GM12878 (cell line): ENCODE data around the gene UXS1. TPM values are rescaled to one million over a fixed set of nuclear protein-coding genes. Genes with fewer than 3 reads are reported as not detected.

Experiments
- ATAC-seq: fragments of 200-7000 bp; cut with Tn5 transposase; 3 replicates; pipeline ENCODE4 v1.9.1; 2020; ENCODE audit warnings: mild to moderate bottlenecking, moderate library complexity
- BruUV-seq: library from RNA; stranded (reverse); fragments of 400-500 nt; replicated peaks from 2 replicates; lab custom pipeline; 2021; lab: Mats Ljungman, UMichigan
- CTCF ChIA-PET: fragments of 300-600 bp; sonication (Branson Sonifier 250); formaldehyde crosslinking; extraction: SDS; loops from one replicate; lab custom pipeline; 2021; ENCODE audit warnings: inconsistent platforms; lab: Yijun Ruan, JAX
- POLR2A ChIA-PET: fragments of 350-600 bp; formaldehyde crosslinking; extraction: SDS; loops from one replicate; lab custom pipeline; 2021; ENCODE audit warnings: inconsistent platforms; lab: Charles Lee
- RAD21 ChIA-PET: fragments of 300-600 bp; sonication (Branson Sonifier 250); formaldehyde crosslinking; loops from one replicate; lab custom pipeline; 2023; ENCODE audit warnings: antibody characterized with exemption; ENCODE audit not compliant: unreplicated experiment; lab: Charles Lee
- SMC1A ChIA-PET: fragments of 300-600 bp; sonication (Branson Sonifier 250); formaldehyde crosslinking; loops from one replicate; lab custom pipeline; 2023; ENCODE audit not compliant: unreplicated experiment, uncharacterized antibody; lab: Charles Lee
- DNase-seq: peaks from one replicate; pipeline ENCODE4 v3.0.0-alpha.2; 2011; ENCODE audit warnings: low read depth, low spot score
- FAIRE-seq: peaks from 3 replicates; lab custom pipeline; 2011; peaks lifted over from hg19 to GRCh38; lab: Jason Lieb, UNC
- H2AFZ ChIP-seq: 2 replicates; pipeline ENCODE4 v1.6.0; 2011; ENCODE audit warnings: low read depth, low read length, control low read depth; ENCODE audit not compliant: control insufficient read depth
- H3K27ac ChIP-seq: 2 replicates; pipeline ENCODE4 v1.5.1; 2011; ENCODE audit warnings: control low read depth; ENCODE audit not compliant: control insufficient read depth, insufficient read depth
- H3K27me3 ChIP-seq, 2 experiments: replicated peaks in 1 of 2; 2 replicates each; pipeline versions ENCODE4 v1.6.0 to v1.6.1; 2011; ENCODE audit warnings: low read length in 1 of 2; ENCODE audit not compliant: control insufficient read depth in 2 of 2, insufficient read depth in 2 of 2
- H3K36me3 ChIP-seq, 2 experiments: 2 replicates each; pipeline ENCODE4 v1.5.1; 2011; ENCODE audit warnings: low read length in 1 of 2; ENCODE audit not compliant: control insufficient read depth in 2 of 2, insufficient read depth in 2 of 2
- H3K4me1 ChIP-seq: 2 replicates; pipeline ENCODE4 v1.6.1; 2011; ENCODE audit warnings: mild to moderate bottlenecking, low read length, moderate library complexity, mixed read lengths; ENCODE audit not compliant: control insufficient read depth, insufficient read depth
- H3K4me2 ChIP-seq: 2 replicates; pipeline ENCODE4 v1.6.0; 2011; ENCODE audit warnings: control low read depth; ENCODE audit not compliant: control insufficient read depth, insufficient read depth
- H3K4me3 ChIP-seq: fragments of 200-600 bp; sonication (generic); 2 replicates; pipeline ENCODE4 v1.5.1; 2016
- H3K79me2 ChIP-seq: 2 replicates; pipeline ENCODE4 v1.6.0; 2011; ENCODE audit warnings: low read length; ENCODE audit not compliant: control insufficient read depth, insufficient read depth
- H3K9ac ChIP-seq: 2 replicates; pipeline ENCODE4 v1.8.0; 2011; ENCODE audit warnings: low read length, control low read depth, mixed read lengths; ENCODE audit not compliant: control insufficient read depth, insufficient read depth
- H3K9me3 ChIP-seq: replicated peaks from 3 replicates; pipeline ENCODE4 v1.5.1; 2011; ENCODE audit warnings: mild to moderate bottlenecking, low read length; ENCODE audit not compliant: control insufficient read depth, insufficient read depth
- H4K20me1 ChIP-seq: 2 replicates; pipeline ENCODE4 v1.6.0; 2011; ENCODE audit not compliant: control insufficient read depth, insufficient read depth
- BACH1 ChIP-seq: fragments of 450-650 bp; IDR thresholded peaks from 2 replicates; pipeline ENCODE4 v1.6.1; 2017; ENCODE audit warnings: mild to moderate bottlenecking, borderline replicate concordance
- CHD1 ChIP-seq: IDR thresholded peaks from 2 replicates; pipeline ENCODE4 v1.6.1; 2012; ENCODE audit warnings: low read depth, low read length, improper control_type of control experiment
- EED ChIP-seq: sonication (generic); IDR thresholded peaks from 2 replicates; pipeline ENCODE4 v1.6.1; 2016; ENCODE audit warnings: antibody characterized with exemption, low read depth
- HDAC2 ChIP-seq: fragments of 200-600 bp; sonication (generic); IDR thresholded peaks from 2 replicates; pipeline ENCODE4 v1.6.1; 2017
- HDGF ChIP-seq: fragments of 450-650 bp; IDR thresholded peaks from 2 replicates; pipeline ENCODE4 v1.6.1; 2016; ENCODE audit warnings: antibody characterized with exemption
- IKZF1 ChIP-seq: fragments of 450-650 bp; conservative IDR thresholded peaks from 2 replicates; pipeline ENCODE4 v1.6.1; 2017; ENCODE audit warnings: antibody characterized with exemption, mild to moderate bottlenecking
- IKZF2 ChIP-seq, 2 experiments: fragments of 450-650 bp; IDR thresholded peaks; 2 replicates each; pipeline ENCODE4 v1.6.1; 2017; ENCODE audit warnings: mild to moderate bottlenecking in 2 of 2, moderate library complexity in 2 of 2
- JUNB ChIP-seq: IDR thresholded peaks from 2 replicates; pipeline ENCODE4 v1.6.1; 2016; ENCODE audit warnings: antibody characterized with exemption, mild to moderate bottlenecking
- KLF5 ChIP-seq: fragments of 450-650 bp; IDR thresholded peaks from 2 replicates; pipeline ENCODE4 v1.6.1; 2014; ENCODE audit warnings: mild to moderate bottlenecking; ENCODE audit not compliant: partially characterized antibody
- POU2F2 ChIP-seq: IDR thresholded peaks from 3 replicates; pipeline ENCODE4 v1.6.1; 2011; ENCODE audit warnings: low read depth, mild to moderate bottlenecking, low read length, borderline replicate concordance
- RAD21 ChIP-seq: IDR thresholded peaks from 2 replicates; pipeline ENCODE4 v1.6.1; 2011; ENCODE audit warnings: mild to moderate bottlenecking, low read depth, low read length, moderate library complexity; ENCODE audit not compliant: insufficient read depth
- SMARCA5 ChIP-seq: fragments of 450-650 bp; IDR thresholded peaks from 2 replicates; pipeline ENCODE4 v1.6.1; 2017; ENCODE audit warnings: mild to moderate bottlenecking
- YBX1 ChIP-seq: fragments of 450-650 bp; IDR thresholded peaks from 2 replicates; pipeline ENCODE4 v1.6.1; 2016; ENCODE audit warnings: antibody characterized with exemption
- ZNF24 ChIP-seq: fragments of 450-650 bp; IDR thresholded peaks from 2 replicates; pipeline ENCODE4 v1.6.1; 2017; ENCODE audit warnings: antibody characterized with exemption, mild to moderate bottlenecking
- ZNF384 ChIP-seq: IDR thresholded peaks from 2 replicates; pipeline ENCODE4 v1.6.1; 2012; ENCODE audit warnings: low read depth, mild to moderate bottlenecking, low read length, improper control_type of control experiment, borderline replicate concordance
- WGBS: methylation state at CpG from one replicate; pipeline ENCODE4 v1.1.6; 2016; ENCODE audit warnings: low lambda C conversion rate; ENCODE audit not compliant: insufficient replicate concordance, insufficient coverage; ENCODE audit errors: missing lambda C conversion rate; 5-methylcytosine and 5-hydroxymethylcytosine counted together
- in situ Hi-C: fragments of 300-500 bp; cut with MboI; formaldehyde crosslinking; loops from 9 replicates; pipeline ENCODE4 v1.14.3; 2018; ENCODE audit warnings: mixed read lengths
- intact Hi-C: fragments of 100-400 bp; cut with micrococcal nuclease; formaldehyde crosslinking; loops from one replicate; pipeline ENCODE4 v1.14.2; 2022; ENCODE audit not compliant: unreplicated experiment
- polyA plus RNA-seq, 11 experiments: library from polyadenylated mRNA; depleted of rRNA in 4 of 11; unstranded in 6 of 11; stranded (reverse) in 5 of 11; fragments of >200 nt; fragmentation: Nextera tagmentation in 4 of 11; fragmentation: Illumina TruSeq in 1 of 11; extraction: Ambion mirVana in 4 of 11; extraction: Trizol in 1 of 11; gene quantifications; 1 replicate in 1 of 11; 2 replicates in 10 of 11; pipeline versions ENCODE4 v1.2.1 to v1.2.3, GENCODE V29; 2011 to 2016; ENCODE audit warnings: inconsistent platforms in 2 of 11, missing spikeins in 2 of 11, low read depth in 1 of 11
- total RNA-seq, 4 experiments: library from RNA; depleted of rRNA in 3 of 4; stranded (reverse); fragments of >200 nt in 3 of 4; fragmentation: Illumina TruSeq in 1 of 4; extraction: Trizol in 1 of 4; gene quantifications; 2 replicates each; pipeline versions ENCODE4 v1.2.1 to v1.2.3, GENCODE V29; 2013 to 2021
- TF ChIP-seq, protein P1 (sequence below): fragments of 450-650 bp; IDR thresholded peaks from 2 replicates; pipeline ENCODE4 v1.6.1; 2017; ENCODE audit warnings: mild to moderate bottlenecking, low read depth, inconsistent platforms; ENCODE audit not compliant: poor library complexity, severe bottlenecking
- TF ChIP-seq, protein P2 (sequence below): fragments of 450-650 bp; IDR thresholded peaks from 2 replicates; pipeline ENCODE4 v1.6.1; 2017; ENCODE audit warnings: borderline replicate concordance
- TF ChIP-seq, protein P3 (sequence below): IDR thresholded peaks from 2 replicates; pipeline ENCODE4 v1.6.1; 2012; ENCODE audit warnings: improper control_type of control experiment, low read depth, low read length; ENCODE audit not compliant: insufficient replicate concordance

Gene UXS1
- total and polyA plus RNA-seq, 10 of the 15 experiments (the other 5 are each of a cell fraction or from before 2014, with no cell fraction given), result 6.0 to 25.4 (median 24.0) TPM

DNA sequence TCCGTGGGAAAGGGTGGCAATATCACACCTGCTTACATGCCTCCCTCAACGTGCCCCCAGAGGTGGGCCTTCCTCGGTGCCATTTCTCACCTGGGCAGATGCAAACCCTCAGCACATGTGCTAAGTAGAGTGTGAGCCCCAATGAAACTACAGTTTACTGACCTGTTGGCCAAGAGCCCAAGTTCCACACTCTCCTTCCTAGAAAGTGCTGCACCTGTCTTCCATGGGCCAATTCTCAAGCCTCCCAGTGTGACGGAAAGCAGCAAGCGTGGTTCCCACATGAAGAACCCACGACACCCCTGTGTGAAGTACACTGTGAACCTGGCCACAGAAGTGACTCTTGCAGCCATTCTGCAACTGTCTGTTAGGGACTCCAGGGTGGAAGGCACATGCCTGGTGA, 73.7 kb downstream of the UXS1 start (continued):
- TF ChIP-seq ZNF24, result no peak

DNA sequence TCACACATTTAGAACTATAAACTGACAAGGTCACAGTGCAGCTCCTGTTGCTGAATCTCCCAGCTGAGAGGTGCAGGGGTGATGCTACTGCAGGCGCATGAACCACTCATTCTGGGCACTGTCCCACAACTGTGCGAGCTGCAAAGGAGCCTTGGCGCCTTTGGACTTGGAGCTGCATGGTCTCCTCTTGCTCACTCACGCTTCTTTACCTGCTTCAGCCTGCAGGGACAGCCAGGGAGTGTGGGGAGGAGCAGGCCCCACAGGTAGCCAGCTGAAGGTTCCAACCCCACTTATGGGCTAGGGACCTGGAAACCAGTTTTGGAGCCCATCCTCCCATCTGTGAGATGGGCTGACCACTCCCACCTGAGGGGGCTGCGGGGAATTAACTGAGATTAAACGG, 75.0 kb downstream of the UXS1 start:
- no peak overlapping the region for H3K4me2 ChIP-seq
- BruUV-seq, result no TSS peak
- H3K79me2 ChIP-seq, result no peaks in the 10 kb centered on the region
- intact Hi-C loops (no loop called here), in situ Hi-C loops (no loop called here)
- H3K9me3 ChIP-seq, result no peaks in the 10 kb centered on the region
- no peak overlapping the region for H2AFZ ChIP-seq
- no peak overlapping the region for H3K4me3 ChIP-seq
- H4K20me1 ChIP-seq, result no peaks in the 10 kb centered on the region
- H3K9ac ChIP-seq, result no peak overlapping the region
- H3K36me3 ChIP-seq, result peaks cover 5 to 14% of the 10 kb centered on the region in 2 experiments; a peak in 3 of 4 replicates
- H3K4me1 ChIP-seq, result no peaks in the 10 kb centered on the region
- CTCF ChIA-PET, result no interaction called here
- DNase-seq (no peak), FAIRE-seq (no peak), ATAC-seq (no peak)
- no peaks in the 10 kb centered on the region for H3K27me3 ChIP-seq
- POLR2A ChIA-PET, result no interaction called here
- 93% methylated on average over 6 of the region's 6 CpGs for WGBS
- RAD21 ChIA-PET, result no interaction called here
- SMC1A ChIA-PET, result no interaction called here
- no peak overlapping the region for H3K27ac ChIP-seq
- TF ChIP-seq HDGF (no peak), CHD1 (no peak), YBX1 (no peak), IKZF1 (no peak), RAD21 (no peak), KLF5 (no peak), JUNB (no peak), EED (no peak), SMARCA5 (no peak), ZNF384 (no peak), HDAC2 (no peak), BACH1 (no peak), POU2F2 (no peak), IKZF2 (IDR thresholded peaks at IDR 0.05) (no peak)
- TF ChIP-seq, protein P1, sequence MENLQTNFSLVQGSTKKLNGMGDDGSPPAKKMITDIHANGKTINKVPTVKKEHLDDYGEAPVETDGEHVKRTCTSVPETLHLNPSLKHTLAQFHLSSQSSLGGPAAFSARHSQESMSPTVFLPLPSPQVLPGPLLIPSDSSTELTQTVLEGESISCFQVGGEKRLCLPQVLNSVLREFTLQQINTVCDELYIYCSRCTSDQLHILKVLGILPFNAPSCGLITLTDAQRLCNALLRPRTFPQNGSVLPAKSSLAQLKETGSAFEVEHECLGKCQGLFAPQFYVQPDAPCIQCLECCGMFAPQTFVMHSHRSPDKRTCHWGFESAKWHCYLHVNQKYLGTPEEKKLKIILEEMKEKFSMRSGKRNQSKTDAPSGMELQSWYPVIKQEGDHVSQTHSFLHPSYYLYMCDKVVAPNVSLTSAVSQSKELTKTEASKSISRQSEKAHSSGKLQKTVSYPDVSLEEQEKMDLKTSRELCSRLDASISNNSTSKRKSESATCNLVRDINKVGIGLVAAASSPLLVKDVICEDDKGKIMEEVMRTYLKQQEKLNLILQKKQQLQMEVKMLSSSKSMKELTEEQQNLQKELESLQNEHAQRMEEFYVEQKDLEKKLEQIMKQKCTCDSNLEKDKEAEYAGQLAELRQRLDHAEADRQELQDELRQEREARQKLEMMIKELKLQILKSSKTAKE, result no peak
- TF ChIP-seq, protein P2, sequence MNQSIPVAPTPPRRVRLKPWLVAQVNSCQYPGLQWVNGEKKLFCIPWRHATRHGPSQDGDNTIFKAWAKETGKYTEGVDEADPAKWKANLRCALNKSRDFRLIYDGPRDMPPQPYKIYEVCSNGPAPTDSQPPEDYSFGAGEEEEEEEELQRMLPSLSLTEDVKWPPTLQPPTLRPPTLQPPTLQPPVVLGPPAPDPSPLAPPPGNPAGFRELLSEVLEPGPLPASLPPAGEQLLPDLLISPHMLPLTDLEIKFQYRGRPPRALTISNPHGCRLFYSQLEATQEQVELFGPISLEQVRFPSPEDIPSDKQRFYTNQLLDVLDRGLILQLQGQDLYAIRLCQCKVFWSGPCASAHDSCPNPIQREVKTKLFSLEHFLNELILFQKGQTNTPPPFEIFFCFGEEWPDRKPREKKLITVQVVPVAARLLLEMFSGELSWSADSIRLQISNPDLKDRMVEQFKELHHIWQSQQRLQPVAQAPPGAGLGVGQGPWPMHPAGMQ, result no peak
- TF ChIP-seq, protein P3, sequence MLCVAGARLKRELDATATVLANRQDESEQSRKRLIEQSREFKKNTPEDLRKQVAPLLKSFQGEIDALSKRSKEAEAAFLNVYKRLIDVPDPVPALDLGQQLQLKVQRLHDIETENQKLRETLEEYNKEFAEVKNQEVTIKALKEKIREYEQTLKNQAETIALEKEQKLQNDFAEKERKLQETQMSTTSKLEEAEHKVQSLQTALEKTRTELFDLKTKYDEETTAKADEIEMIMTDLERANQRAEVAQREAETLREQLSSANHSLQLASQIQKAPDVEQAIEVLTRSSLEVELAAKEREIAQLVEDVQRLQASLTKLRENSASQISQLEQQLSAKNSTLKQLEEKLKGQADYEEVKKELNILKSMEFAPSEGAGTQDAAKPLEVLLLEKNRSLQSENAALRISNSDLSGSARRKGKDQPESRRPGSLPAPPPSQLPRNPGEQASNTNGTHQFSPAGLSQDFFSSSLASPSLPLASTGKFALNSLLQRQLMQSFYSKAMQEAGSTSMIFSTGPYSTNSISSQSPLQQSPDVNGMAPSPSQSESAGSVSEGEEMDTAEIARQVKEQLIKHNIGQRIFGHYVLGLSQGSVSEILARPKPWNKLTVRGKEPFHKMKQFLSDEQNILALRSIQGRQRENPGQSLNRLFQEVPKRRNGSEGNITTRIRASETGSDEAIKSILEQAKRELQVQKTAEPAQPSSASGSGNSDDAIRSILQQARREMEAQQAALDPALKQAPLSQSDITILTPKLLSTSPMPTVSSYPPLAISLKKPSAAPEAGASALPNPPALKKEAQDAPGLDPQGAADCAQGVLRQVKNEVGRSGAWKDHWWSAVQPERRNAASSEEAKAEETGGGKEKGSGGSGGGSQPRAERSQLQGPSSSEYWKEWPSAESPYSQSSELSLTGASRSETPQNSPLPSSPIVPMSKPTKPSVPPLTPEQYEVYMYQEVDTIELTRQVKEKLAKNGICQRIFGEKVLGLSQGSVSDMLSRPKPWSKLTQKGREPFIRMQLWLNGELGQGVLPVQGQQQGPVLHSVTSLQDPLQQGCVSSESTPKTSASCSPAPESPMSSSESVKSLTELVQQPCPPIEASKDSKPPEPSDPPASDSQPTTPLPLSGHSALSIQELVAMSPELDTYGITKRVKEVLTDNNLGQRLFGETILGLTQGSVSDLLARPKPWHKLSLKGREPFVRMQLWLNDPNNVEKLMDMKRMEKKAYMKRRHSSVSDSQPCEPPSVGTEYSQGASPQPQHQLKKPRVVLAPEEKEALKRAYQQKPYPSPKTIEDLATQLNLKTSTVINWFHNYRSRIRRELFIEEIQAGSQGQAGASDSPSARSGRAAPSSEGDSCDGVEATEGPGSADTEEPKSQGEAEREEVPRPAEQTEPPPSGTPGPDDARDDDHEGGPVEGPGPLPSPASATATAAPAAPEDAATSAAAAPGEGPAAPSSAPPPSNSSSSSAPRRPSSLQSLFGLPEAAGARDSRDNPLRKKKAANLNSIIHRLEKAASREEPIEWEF, result no peak
